ENCODE data around the gene C1QTNF7. TPM values are rescaled to one million over a fixed set of nuclear protein-coding genes. Genes with fewer than 3 reads are reported as not detected.

Gene C1QTNF7
- total and polyA plus RNA-seq, 8 donors, result 2.1 to 17.8 (median 14.8) TPM

DNA sequence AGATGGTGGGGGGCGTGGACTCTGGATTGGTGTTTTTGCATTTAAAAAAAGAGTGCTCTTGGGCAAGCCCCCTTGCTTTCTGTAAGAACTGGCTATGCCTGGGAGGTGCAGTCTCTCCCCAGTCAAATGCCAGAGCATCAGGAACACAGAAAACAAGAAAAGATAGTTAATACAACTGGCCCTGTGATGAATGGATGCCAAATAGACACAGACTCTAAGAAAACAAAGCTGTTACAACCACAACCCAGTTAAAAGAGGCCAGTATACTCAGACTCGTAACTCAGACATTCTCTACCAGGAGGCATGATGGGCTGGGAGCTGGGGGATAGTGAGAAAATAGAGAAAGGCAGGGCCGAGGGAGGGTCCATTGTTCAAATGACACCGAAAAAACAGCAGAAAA, 32.5 kb upstream of the C1QTNF7 start:
- intact Hi-C loops (cut with DNase I), result loop anchor here in 1 of 2 donors (10.0 kb wide), 1 partner anchor 161 kb away; no protein-coding TSS in a partner anchor
- H3K27me3 ChIP-seq, result no peaks in the 10 kb centered on the region
- H3K9me3 ChIP-seq, result no peaks in the 10 kb centered on the region
- H3K36me3 ChIP-seq, result no peaks in the 10 kb centered on the region
- H3K27ac ChIP-seq, result no peak overlapping the region
- H3K4me1 ChIP-seq, result peaks cover 2 to 5% of the 10 kb centered on the region in 2 donors
- DNase-seq, result no peak
- ATAC-seq, result no peak
- no peak overlapping the region for H3K4me3 ChIP-seq
- TF ChIP-seq, protein P1, sequence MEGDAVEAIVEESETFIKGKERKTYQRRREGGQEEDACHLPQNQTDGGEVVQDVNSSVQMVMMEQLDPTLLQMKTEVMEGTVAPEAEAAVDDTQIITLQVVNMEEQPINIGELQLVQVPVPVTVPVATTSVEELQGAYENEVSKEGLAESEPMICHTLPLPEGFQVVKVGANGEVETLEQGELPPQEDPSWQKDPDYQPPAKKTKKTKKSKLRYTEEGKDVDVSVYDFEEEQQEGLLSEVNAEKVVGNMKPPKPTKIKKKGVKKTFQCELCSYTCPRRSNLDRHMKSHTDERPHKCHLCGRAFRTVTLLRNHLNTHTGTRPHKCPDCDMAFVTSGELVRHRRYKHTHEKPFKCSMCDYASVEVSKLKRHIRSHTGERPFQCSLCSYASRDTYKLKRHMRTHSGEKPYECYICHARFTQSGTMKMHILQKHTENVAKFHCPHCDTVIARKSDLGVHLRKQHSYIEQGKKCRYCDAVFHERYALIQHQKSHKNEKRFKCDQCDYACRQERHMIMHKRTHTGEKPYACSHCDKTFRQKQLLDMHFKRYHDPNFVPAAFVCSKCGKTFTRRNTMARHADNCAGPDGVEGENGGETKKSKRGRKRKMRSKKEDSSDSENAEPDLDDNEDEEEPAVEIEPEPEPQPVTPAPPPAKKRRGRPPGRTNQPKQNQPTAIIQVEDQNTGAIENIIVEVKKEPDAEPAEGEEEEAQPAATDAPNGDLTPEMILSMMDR (IDR thresholded peaks at IDR 0.05), result no peak

DNA sequence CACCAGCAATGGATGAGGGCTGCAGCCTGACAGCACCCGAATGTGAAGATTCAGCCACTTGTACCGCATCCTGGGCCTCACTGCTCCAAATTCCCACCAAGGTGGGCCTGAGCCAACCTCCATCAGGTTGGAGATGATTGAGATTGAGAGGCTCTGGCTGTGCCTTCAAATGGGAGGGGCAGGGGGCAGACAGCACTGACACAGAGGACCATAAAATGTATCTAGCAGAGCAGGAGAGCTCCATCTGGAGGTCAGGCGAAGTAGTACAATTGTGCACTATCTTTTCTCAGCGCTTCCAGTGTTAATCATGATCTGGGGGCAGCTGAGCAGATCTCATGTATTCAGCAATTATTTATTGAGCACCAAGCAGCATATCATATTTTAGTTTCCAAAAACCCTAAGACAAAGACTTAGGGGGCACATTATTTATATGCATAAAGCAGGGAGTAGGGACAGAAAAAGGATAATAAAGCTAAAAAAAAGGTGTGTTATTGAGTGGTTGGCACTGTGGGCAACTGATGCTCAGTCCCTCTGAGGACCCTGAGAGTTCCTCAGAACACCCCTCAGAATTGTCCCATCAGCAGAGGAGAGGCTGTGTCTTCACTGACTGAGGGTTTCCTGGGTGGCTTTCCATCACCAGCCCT, 31.6 kb upstream of the C1QTNF7 start:
- no peaks in the 10 kb centered on the region for H3K27me3 ChIP-seq
- no peak overlapping the region for H3K4me3 ChIP-seq
- TF ChIP-seq, protein P1 (IDR thresholded peaks at IDR 0.05), result peak; percentile 57 to 65
- H3K27ac ChIP-seq, result no peak overlapping the region
- H3K36me3 ChIP-seq, result no peaks in the 10 kb centered on the region
- DNase-seq (peak in 1 of 4 donors; percentile 39), ATAC-seq (peak; percentile 60)
- peaks cover 8 to 15% of the 10 kb centered on the region in 2 donors for H3K4me1 ChIP-seq
- intact Hi-C loops (cut with DNase I), result loop anchor here in 1 of 2 donors (10.0 kb wide), 1 partner anchor 161 kb away; no protein-coding TSS in a partner anchor
- H3K9me3 ChIP-seq, result no peaks in the 10 kb centered on the region

DNA sequence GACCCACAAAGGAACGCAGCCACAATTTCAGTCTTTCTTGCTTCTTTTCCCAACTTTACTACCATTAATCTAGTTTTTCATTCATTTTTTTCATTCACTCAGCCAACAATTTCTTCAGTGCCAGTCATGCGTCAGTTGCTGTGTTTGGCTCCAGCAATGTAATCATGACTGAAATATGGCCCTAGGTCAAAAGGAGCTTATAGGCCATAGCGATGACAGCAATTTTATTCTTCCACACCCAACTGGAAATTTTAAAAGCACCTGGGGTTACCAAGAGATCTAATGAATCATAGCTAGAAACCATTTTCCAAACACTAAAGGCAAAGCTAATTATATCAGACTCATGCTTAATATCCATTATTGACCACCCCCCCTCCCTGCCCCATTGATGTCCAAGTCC, 29.8 kb upstream of the C1QTNF7 start:
- no peaks in the 10 kb centered on the region for H3K9me3 ChIP-seq
- H3K27ac ChIP-seq, result no peak overlapping the region
- TF ChIP-seq, protein P1 (IDR thresholded peaks at IDR 0.05), result no peak
- H3K4me3 ChIP-seq, result no peak overlapping the region
- no peak for DNase-seq
- H3K4me1 ChIP-seq, result peaks cover 14 to 32% of the 10 kb centered on the region in 2 donors
- H3K27me3 ChIP-seq, result no peaks in the 10 kb centered on the region
- intact Hi-C loops (cut with DNase I), result loop anchor here in 1 of 2 donors (10.0 kb wide), 1 partner anchor 163 kb away; no protein-coding TSS in a partner anchor
- no peak for ATAC-seq
- H3K36me3 ChIP-seq, result no peaks in the 10 kb centered on the region

DNA sequence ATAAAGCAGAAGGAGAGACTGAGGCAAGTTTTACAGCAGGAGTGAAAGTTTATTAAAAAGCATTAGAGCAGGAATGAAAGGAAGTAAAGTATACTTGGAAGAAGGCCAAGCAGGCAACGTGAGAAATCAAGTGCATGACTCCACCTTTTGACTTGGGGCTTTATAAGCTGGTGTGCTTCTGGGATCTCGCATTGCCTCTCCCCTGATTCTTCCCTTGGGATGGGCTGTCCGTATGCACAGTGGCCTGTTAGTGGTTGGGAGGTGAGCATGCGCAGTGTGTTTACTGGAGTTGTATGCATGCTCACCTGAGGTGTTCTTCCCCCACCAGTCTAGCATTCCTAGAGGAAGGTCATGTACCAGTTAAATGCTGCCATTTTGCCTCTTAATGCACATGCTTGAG, 29.1 kb upstream of the C1QTNF7 start:
- intact Hi-C loops (cut with DNase I), result loop anchor here in 1 of 2 donors (10.0 kb wide), 1 partner anchor 164 kb away; no protein-coding TSS in a partner anchor
- H3K27me3 ChIP-seq, result no peaks in the 10 kb centered on the region
- TF ChIP-seq, protein P1 (IDR thresholded peaks at IDR 0.05), result no peak
- no peaks in the 10 kb centered on the region for H3K36me3 ChIP-seq
- DNase-seq, result no peak
- ATAC-seq, result no peak
- no peaks in the 10 kb centered on the region for H3K9me3 ChIP-seq
- no peak overlapping the region for H3K4me3 ChIP-seq
- peaks cover 14 to 35% of the 10 kb centered on the region in 2 donors for H3K4me1 ChIP-seq
- H3K27ac ChIP-seq, result no peak overlapping the region

DNA sequence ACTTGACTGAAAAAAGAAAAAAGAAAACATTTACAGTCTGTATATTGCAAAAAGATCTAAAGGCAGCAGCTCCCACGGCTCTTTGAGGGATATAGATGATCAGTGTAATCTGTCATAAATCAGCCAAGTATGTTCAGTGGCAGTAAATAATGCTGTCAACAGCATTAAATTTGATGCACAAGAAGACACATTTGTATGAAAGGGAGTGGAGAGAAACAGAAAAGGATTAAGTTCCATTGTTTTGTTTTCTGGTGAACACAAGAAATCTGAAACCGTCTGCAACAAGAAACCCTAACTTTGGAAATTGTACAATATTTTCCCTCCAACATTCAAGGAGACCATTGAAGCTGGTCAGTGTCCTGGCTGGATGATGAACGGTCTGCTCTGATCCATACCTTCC, 27.6 kb upstream of the C1QTNF7 start:
- no peak for ATAC-seq
- Histone ChIP-seq H3K9me3 (no peaks in the 10 kb centered on the region), H3K4me1 (peaks cover 14 to 35% of the 10 kb centered on the region in 2 donors), H3K4me3 (no peak overlapping the region), H3K36me3 (no peaks in the 10 kb centered on the region), H3K27me3 (no peaks in the 10 kb centered on the region), H3K27ac (peak overlapping the region; percentile 71 to 82)
- TF ChIP-seq, protein P1 (IDR thresholded peaks at IDR 0.05), result no peak
- intact Hi-C loops (cut with DNase I), result no loop called here
- DNase-seq, result no peak
